Esophagus muscularis mucosa (tissue), 3 donors: ENCODE data around the gene RASSF1.

ENCODE experiments used
- POLR2A ChIP-seq: fragments of 450-650 bp; IDR thresholded peaks from one replicate; pipeline ENCODE4 v1.6.1; 2017; ENCODE audit warnings: antibody characterized with exemption, moderate library complexity, mild to moderate bottlenecking, low read depth
- POLR2AphosphoS5 ChIP-seq, 2 donors: sonication (generic); formaldehyde crosslinking; IDR thresholded peaks; one replicate each; pipeline ENCODE4 v1.6.1; 2017; ENCODE audit warnings: antibody characterized with exemption in 2 of 2
- TF ChIP-seq, protein P1 (sequence below), 3 experiments: fragments of 200-600 bp in 2 of 3; fragments of 450-650 bp in 1 of 3; sonication (generic) in 2 of 3; IDR thresholded peaks; one replicate each; pipeline ENCODE4 v1.5.1; 2017 to 2019; ENCODE audit warnings: antibody characterized with exemption in 3 of 3, mild to moderate bottlenecking in 2 of 3, moderate library complexity in 1 of 3

GRCh38 chr3:50288387-50289007 lies 52.1 kb downstream of the RASSF1 start:
- TF ChIP-seq, protein P1, sequence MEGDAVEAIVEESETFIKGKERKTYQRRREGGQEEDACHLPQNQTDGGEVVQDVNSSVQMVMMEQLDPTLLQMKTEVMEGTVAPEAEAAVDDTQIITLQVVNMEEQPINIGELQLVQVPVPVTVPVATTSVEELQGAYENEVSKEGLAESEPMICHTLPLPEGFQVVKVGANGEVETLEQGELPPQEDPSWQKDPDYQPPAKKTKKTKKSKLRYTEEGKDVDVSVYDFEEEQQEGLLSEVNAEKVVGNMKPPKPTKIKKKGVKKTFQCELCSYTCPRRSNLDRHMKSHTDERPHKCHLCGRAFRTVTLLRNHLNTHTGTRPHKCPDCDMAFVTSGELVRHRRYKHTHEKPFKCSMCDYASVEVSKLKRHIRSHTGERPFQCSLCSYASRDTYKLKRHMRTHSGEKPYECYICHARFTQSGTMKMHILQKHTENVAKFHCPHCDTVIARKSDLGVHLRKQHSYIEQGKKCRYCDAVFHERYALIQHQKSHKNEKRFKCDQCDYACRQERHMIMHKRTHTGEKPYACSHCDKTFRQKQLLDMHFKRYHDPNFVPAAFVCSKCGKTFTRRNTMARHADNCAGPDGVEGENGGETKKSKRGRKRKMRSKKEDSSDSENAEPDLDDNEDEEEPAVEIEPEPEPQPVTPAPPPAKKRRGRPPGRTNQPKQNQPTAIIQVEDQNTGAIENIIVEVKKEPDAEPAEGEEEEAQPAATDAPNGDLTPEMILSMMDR (IDR thresholded peaks at IDR 0.05), result no peak
- TF ChIP-seq POLR2AphosphoS5 (IDR thresholded peaks at IDR 0.05) (no peak), POLR2A (no peak)
